Measurements from ENCODE around the gene ZNRF1.

- 0 out of 2 replicates have a peak, but pooled peaks have one; percentile 10 for TF ChIP-seq POLR2A (IDR thresholded peaks at IDR 0.05; ENCODE audit: low read depth, low read length)
- TF ChIP-seq CTCF (conservative IDR thresholded peaks at IDR 0.05; ENCODE audit: low read depth, low read length): peak; percentile 73
- TF ChIP-seq BHLHE40 (IDR thresholded peaks at IDR 0.05; ENCODE audit: low read depth, low read length): no peak
- peak; percentile 80 for TF ChIP-seq RAD21 (IDR thresholded peaks at IDR 0.05; ENCODE audit: low read length)
- no peak for TF ChIP-seq CHD1 (IDR thresholded peaks at IDR 0.05; ENCODE audit: low read depth, low read length)
- no peak for TF ChIP-seq USF2 (IDR thresholded peaks at IDR 0.05; ENCODE audit: low read depth, low read length)
- TF ChIP-seq MAZ (IDR thresholded peaks at IDR 0.05; ENCODE audit: borderline replicate concordance, low read depth, low read length): no peak; the same call in 1 of the 2 replicates
- TF ChIP-seq MXI1 (IDR thresholded peaks at IDR 0.05; ENCODE audit: borderline replicate concordance, low read depth, low read length): no peak
- TF ChIP-seq CEBPB (IDR thresholded peaks at IDR 0.05; ENCODE audit: low read depth, low read length): no peak
- TF ChIP-seq SMC3 (IDR thresholded peaks at IDR 0.05; ENCODE audit: low read depth, low read length): peak; percentile 77
- TF ChIP-seq FOS (IDR thresholded peaks at IDR 0.05; ENCODE audit: low read depth, low read length): no peak
These were observed at the start of gene ZNRF1 for GRCh38 chr16:74998481-74999218.
